Loucy (cell line): ENCODE data around the gene KCNN2.

Experiments
- EZH2phosphoT487 ChIP-seq: fragments of 200-600 bp; IDR thresholded peaks from 2 replicates; pipeline ENCODE4 v1.6.1; 2018; ENCODE audit warnings: antibody characterized with exemption, mild to moderate bottlenecking, moderate library complexity, borderline replicate concordance
- TF ChIP-seq, protein P1 (sequence below): fragments of 200-600 bp; sonication (generic); conservative IDR thresholded peaks from 2 replicates; pipeline ENCODE4 v1.5.1; 2014; ENCODE audit warnings: mild to moderate bottlenecking, antibody characterized with exemption, low read length

DNA sequence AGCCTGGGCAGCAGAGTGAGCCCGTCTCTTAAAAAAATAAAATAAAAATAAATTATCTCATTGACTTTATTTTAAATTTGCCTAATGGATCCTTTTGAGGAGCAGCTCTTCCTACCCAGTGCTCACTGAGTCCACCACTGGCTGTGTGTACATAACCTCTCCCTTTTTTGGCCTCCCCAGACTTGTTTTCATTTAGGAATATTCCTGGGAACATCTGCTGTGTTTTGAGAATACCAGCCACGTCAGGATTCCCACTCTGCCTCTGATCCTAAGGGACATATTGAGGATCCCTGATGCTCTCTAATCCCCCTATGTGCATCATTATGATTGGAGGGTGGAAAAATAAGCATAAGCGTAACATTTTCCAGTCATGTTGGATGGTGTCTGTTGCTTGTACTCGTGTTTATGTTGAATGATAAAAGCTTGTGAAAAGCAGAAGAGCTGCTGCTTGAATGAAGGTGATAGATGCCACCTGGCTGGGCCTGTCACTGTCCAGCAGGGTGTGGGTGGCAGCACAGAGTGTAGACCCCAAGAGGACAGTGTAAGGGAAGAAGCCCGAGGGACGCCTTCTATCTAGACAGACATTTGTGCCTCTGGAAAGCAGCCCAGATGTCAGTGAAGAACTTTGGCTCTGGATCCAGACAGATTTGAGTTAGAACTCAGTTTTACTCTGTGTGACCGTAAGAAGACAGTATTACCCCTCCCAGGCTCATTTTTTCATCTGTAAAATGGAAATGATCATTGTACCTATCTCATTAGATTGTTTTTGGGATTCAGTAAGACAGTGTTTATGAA, 15.4 kb downstream of the KCNN2 start:
- TF ChIP-seq, protein P1, sequence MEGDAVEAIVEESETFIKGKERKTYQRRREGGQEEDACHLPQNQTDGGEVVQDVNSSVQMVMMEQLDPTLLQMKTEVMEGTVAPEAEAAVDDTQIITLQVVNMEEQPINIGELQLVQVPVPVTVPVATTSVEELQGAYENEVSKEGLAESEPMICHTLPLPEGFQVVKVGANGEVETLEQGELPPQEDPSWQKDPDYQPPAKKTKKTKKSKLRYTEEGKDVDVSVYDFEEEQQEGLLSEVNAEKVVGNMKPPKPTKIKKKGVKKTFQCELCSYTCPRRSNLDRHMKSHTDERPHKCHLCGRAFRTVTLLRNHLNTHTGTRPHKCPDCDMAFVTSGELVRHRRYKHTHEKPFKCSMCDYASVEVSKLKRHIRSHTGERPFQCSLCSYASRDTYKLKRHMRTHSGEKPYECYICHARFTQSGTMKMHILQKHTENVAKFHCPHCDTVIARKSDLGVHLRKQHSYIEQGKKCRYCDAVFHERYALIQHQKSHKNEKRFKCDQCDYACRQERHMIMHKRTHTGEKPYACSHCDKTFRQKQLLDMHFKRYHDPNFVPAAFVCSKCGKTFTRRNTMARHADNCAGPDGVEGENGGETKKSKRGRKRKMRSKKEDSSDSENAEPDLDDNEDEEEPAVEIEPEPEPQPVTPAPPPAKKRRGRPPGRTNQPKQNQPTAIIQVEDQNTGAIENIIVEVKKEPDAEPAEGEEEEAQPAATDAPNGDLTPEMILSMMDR: no peak
- no peak for TF ChIP-seq EZH2phosphoT487
